ENCODE measurements around the gene BACE2. TPM values are rescaled to one million over a fixed set of nuclear protein-coding genes. Genes with fewer than 3 reads are reported as not detected.

BACE2 gene
- total and polyA plus RNA-seq, 2 of the 13 experiments (the other 11 are each of a cell fraction or from before 2014, with no cell fraction given): 0.07 to 0.11 TPM

DNA sequence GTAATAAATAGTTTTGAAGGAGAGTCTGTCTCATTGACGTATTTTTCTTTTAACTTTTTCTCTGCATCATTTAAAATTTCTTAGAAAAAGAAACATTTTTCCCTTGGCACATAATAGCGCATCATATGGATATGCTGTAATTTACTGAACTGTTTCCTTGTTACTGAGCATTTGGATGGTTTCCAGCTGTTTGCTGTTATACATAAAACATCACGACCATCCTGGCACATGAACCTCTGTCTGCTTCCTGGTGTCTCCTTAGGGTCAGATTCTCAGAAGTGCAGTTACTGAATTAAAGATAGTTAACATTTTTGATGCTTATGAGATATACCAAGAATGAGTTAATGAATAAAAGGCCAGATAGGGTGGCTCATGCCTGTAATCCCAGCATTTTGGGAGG is 67.2 kb downstream of the BACE2 start:
- no peaks in the 10 kb centered on the region for H3K4me1 ChIP-seq (ENCODE audit: insufficient read depth, low read length)
- no peaks in the 10 kb centered on the region for H3K36me3 ChIP-seq (replicated peaks in 1 of 2; ENCODE audit: control insufficient read depth in 1 of 2, insufficient read depth in 2 of 2, low read length in 2 of 2)
- ATAC-seq (no peak), DNase-seq (ENCODE audit: low spot score) (no peak), FAIRE-seq (no peak)
- ChIA-PET CTCF (ENCODE audit: low intra/inter-chr PET ratio, low total read pairs) (no interaction called here), POLR2A (no interaction called here)
- in situ Hi-C loops (cut with HindIII; ENCODE audit: extremely low pct_ligation_motif_present, low pct_unique_long_range_greater_than_20kb) (no loop called here), intact Hi-C loops (cut with micrococcal nuclease; ENCODE audit: unreplicated experiment) (no loop called here)
- WGBS (ENCODE audit: low lambda C conversion rate): 33% methylated on average over 3 of the region's 3 CpGs
- H3K27ac ChIP-seq (ENCODE audit: extremely low read length, insufficient read depth, low read length): no peak overlapping the region
- no peaks in the 10 kb centered on the region for H3K9me3 ChIP-seq (ENCODE audit: low read length)
- no peaks in the 10 kb centered on the region for H4K20me1 ChIP-seq (ENCODE audit: insufficient read depth, low read length)
- no peaks in the 10 kb centered on the region for H3K79me2 ChIP-seq (ENCODE audit: insufficient read depth, low read length)
- no TSS peak for BruUV-seq (replicated peaks)
- TF ChIP-seq ZKSCAN8 (CRISPR knock-in tag; IDR thresholded peaks at IDR 0.05; ENCODE audit: borderline replicate concordance) (no peak), ZNF652 (CRISPR knock-in tag; IDR thresholded peaks at IDR 0.05; ENCODE audit: borderline replicate concordance, low read depth) (no peak)
- TF ChIP-seq, protein P1, sequence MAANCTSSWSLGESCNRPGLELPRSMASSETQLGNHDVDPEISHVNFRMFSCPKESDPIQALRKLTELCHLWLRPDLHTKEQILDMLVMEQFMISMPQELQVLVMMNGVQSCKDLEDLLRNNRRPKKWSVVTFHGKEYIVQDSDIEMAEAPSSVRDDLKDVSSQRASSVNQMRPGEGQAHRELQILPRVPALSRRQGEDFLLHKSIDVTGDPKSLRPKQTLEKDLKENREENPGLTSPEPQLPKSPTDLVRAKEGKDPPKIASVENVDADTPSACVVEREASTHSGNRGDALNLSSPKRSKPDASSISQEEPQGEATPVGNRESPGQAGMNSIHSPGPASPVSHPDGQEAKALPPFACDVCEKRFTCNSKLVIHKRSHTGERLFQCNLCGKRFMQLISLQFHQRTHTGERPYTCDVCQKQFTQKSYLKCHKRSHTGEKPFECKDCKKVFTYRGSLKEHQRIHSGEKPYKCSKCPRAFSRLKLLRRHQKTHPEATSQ (CRISPR knock-in tag; IDR thresholded peaks at IDR 0.05; ENCODE audit: borderline replicate concordance): no peak
- TF ChIP-seq, protein P2, sequence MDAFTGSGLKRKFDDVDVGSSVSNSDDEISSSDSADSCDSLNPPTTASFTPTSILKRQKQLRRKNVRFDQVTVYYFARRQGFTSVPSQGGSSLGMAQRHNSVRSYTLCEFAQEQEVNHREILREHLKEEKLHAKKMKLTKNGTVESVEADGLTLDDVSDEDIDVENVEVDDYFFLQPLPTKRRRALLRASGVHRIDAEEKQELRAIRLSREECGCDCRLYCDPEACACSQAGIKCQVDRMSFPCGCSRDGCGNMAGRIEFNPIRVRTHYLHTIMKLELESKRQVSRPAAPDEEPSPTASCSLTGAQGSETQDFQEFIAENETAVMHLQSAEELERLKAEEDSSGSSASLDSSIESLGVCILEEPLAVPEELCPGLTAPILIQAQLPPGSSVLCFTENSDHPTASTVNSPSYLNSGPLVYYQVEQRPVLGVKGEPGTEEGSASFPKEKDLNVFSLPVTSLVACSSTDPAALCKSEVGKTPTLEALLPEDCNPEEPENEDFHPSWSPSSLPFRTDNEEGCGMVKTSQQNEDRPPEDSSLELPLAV (CRISPR knock-in tag; conservative IDR thresholded peaks at IDR 0.05; ENCODE audit: low read depth): no peak
- peaks cover 0 to 6% of the 10 kb centered on the region in 2 experiments; a peak in 1 of 5 replicates for H3K27me3 ChIP-seq (ENCODE audit: control insufficient read depth in 1 of 2, insufficient read depth in 2 of 2, low read length in 2 of 2)
- no peak overlapping the region for H3K4me3 ChIP-seq (replicated peaks in 1 of 3; ENCODE audit: insufficient read depth in 1 of 3, low read depth in 2 of 3, low read length in 3 of 3)
- H3K9ac ChIP-seq (ENCODE audit: insufficient read depth, low read depth, low read length): no peak overlapping the region
- no peak overlapping the region for H2AFZ ChIP-seq (ENCODE audit: low read length)
- no peak overlapping the region for H3K4me2 ChIP-seq (ENCODE audit: low read depth, low read length)

DNA sequence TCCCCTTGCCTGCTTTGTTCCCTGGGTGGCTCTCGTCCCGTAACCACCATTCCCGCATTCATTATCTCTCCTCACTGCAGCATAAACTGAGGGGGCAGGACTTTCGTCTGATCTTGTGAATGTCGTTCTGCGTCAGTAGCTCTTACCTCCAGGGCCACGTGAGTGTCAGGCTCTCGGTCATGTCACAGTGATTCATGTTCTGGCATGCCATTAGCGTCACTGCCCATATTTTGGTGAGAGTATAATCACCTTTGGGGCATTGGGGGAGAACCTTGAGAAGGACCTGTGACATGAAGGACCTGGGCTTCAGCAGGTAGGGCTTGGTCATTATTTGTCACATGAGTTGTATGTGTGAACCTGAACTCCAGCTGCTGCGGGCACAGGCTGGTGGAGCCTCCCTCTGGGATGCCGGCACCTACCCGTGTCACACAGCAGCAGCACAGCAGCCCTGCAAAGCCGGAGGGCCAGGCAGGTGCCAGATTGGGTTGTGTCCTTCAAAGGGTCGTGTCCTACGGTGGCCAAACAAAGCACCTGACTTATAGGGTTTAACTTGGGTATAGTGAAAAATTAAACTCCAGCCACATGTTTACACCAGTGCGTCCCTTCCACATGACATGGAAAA is 68.5 kb downstream of the BACE2 start:
- H3K9me3 ChIP-seq (ENCODE audit: low read length): no peaks in the 10 kb centered on the region
- WGBS (ENCODE audit: low lambda C conversion rate): 36% methylated on average over 12 of the region's 16 CpGs
- H3K36me3 ChIP-seq (replicated peaks in 1 of 2; ENCODE audit: control insufficient read depth in 1 of 2, insufficient read depth in 2 of 2, low read length in 2 of 2): no peaks in the 10 kb centered on the region
- BruUV-seq (replicated peaks): no TSS peak
- DNase-seq (ENCODE audit: low spot score): no peak
- FAIRE-seq: no peak
- in situ Hi-C loops (cut with HindIII; ENCODE audit: extremely low pct_ligation_motif_present, low pct_unique_long_range_greater_than_20kb): no loop called here
- no peak for ATAC-seq
- intact Hi-C loops (cut with micrococcal nuclease; ENCODE audit: unreplicated experiment): no loop called here
- H3K4me3 ChIP-seq (replicated peaks in 1 of 3; ENCODE audit: insufficient read depth in 1 of 3, low read depth in 2 of 3, low read length in 3 of 3): no peak overlapping the region
- H3K4me1 ChIP-seq (ENCODE audit: insufficient read depth, low read length): no peaks in the 10 kb centered on the region
- H2AFZ ChIP-seq (ENCODE audit: low read length): no peak overlapping the region
- no peak overlapping the region for H3K9ac ChIP-seq (ENCODE audit: insufficient read depth, low read depth, low read length)
- no peaks in the 10 kb centered on the region for H4K20me1 ChIP-seq (ENCODE audit: insufficient read depth, low read length)
- H3K27me3 ChIP-seq (ENCODE audit: control insufficient read depth in 1 of 2, insufficient read depth in 2 of 2, low read length in 2 of 2): peaks cover 0 to 6% of the 10 kb centered on the region in 2 experiments; a peak in 1 of 5 replicates
- ChIA-PET CTCF (ENCODE audit: low intra/inter-chr PET ratio, low total read pairs) (no interaction called here), POLR2A (no interaction called here)
- no peak overlapping the region for H3K4me2 ChIP-seq (ENCODE audit: low read depth, low read length)
- no peak overlapping the region for H3K27ac ChIP-seq (ENCODE audit: extremely low read length, insufficient read depth, low read length)
- no peaks in the 10 kb centered on the region for H3K79me2 ChIP-seq (ENCODE audit: insufficient read depth, low read length)
- TF ChIP-seq ZNF564 (CRISPR knock-in tag; IDR thresholded peaks at IDR 0.05) (no peak), HNRNPL (IDR thresholded peaks at IDR 0.05; ENCODE audit: low read depth, low read length) (no peak)
- TF ChIP-seq, protein P3, sequence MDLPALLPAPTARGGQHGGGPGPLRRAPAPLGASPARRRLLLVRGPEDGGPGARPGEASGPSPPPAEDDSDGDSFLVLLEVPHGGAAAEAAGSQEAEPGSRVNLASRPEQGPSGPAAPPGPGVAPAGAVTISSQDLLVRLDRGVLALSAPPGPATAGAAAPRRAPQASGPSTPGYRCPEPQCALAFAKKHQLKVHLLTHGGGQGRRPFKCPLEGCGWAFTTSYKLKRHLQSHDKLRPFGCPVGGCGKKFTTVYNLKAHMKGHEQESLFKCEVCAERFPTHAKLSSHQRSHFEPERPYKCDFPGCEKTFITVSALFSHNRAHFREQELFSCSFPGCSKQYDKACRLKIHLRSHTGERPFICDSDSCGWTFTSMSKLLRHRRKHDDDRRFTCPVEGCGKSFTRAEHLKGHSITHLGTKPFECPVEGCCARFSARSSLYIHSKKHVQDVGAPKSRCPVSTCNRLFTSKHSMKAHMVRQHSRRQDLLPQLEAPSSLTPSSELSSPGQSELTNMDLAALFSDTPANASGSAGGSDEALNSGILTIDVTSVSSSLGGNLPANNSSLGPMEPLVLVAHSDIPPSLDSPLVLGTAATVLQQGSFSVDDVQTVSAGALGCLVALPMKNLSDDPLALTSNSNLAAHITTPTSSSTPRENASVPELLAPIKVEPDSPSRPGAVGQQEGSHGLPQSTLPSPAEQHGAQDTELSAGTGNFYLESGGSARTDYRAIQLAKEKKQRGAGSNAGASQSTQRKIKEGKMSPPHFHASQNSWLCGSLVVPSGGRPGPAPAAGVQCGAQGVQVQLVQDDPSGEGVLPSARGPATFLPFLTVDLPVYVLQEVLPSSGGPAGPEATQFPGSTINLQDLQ (CRISPR knock-in tag; IDR thresholded peaks at IDR 0.05): no peak
- TF ChIP-seq, protein P4, sequence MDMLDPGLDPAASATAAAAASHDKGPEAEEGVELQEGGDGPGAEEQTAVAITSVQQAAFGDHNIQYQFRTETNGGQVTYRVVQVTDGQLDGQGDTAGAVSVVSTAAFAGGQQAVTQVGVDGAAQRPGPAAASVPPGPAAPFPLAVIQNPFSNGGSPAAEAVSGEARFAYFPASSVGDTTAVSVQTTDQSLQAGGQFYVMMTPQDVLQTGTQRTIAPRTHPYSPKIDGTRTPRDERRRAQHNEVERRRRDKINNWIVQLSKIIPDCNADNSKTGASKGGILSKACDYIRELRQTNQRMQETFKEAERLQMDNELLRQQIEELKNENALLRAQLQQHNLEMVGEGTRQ (IDR thresholded peaks at IDR 0.05; ENCODE audit: low read depth, low read length): no peak
- TF ChIP-seq, protein P4 (CRISPR knock-in tag; IDR thresholded peaks at IDR 0.05; ENCODE audit: borderline replicate concordance): no peak
